Keratinocyte (primary cell): ENCODE results near the gene ZFP91. TPM values are rescaled to one million over a fixed set of nuclear protein-coding genes. Genes with fewer than 3 reads are reported as not detected.

Experiments used
- DNase-seq: peaks from one replicate; pipeline ENCODE4 v3.0.0-alpha.2; 2011; ENCODE audit warnings: low read depth, missing footprints, low spot score
- FAIRE-seq: peaks from 2 replicates; lab custom pipeline; 2011; peaks lifted over from hg19 to GRCh38; lab: Jason Lieb, UNC
- H2AFZ ChIP-seq: 2 replicates; pipeline ENCODE4 v1.6.0; 2012; ENCODE audit warnings: low read length, control low read depth, inconsistent platforms; ENCODE audit not compliant: control insufficient read depth
- H3K27ac ChIP-seq: 2 replicates; pipeline ENCODE4 v1.5.1; 2011; ENCODE audit warnings: low read length; ENCODE audit not compliant: control insufficient read depth, insufficient read depth
- H3K27me3 ChIP-seq: 3 replicates; pipeline ENCODE4 v1.6.0; 2011; ENCODE audit warnings: low read length; ENCODE audit not compliant: control insufficient read depth, insufficient read depth; ENCODE audit errors: extremely low read depth
- H3K36me3 ChIP-seq, 2 experiments: 2 replicates in 1 of 2; 3 replicates in 1 of 2; pipeline ENCODE4 v1.5.1; 2011; ENCODE audit warnings: low read length in 2 of 2, mild to moderate bottlenecking in 1 of 2; ENCODE audit not compliant: control insufficient read depth in 2 of 2, insufficient read depth in 2 of 2; ENCODE audit errors: extremely low read depth in 1 of 2
- H3K4me1 ChIP-seq: 3 replicates; pipeline ENCODE4 v1.5.1; 2011; ENCODE audit warnings: low read length; ENCODE audit not compliant: control insufficient read depth, insufficient read depth; ENCODE audit errors: extremely low read depth
- H3K4me2 ChIP-seq: 3 replicates; pipeline ENCODE4 v1.6.0; 2011; ENCODE audit warnings: low read depth, low read length; ENCODE audit not compliant: control insufficient read depth, insufficient read depth; ENCODE audit errors: extremely low read depth
- H3K4me3 ChIP-seq, 3 experiments: fragments of 200-600 bp in 1 of 3; sonication (generic) in 1 of 3; 2 replicates in 2 of 3; 3 replicates in 1 of 3; pipeline ENCODE4 v1.5.1; 2011 to 2016; ENCODE audit warnings: low read length in 3 of 3, mild to moderate bottlenecking in 3 of 3, control low read depth in 2 of 3, inconsistent platforms in 1 of 3, low read depth in 1 of 3, mixed read lengths in 1 of 3, mixed run types in 1 of 3, moderate library complexity in 1 of 3; ENCODE audit not compliant: control insufficient read depth in 2 of 3, insufficient read depth in 2 of 3; ENCODE audit errors: extremely low read depth in 1 of 3
- H3K79me2 ChIP-seq: 2 replicates; pipeline ENCODE4 v1.6.0; 2012; ENCODE audit warnings: low read length; ENCODE audit not compliant: control insufficient read depth, insufficient read depth
- H3K9ac ChIP-seq: 3 replicates; pipeline ENCODE4 v1.6.0; 2011; ENCODE audit warnings: low read length; ENCODE audit not compliant: control insufficient read depth, insufficient read depth; ENCODE audit errors: extremely low read depth
- H3K9me1 ChIP-seq: 3 replicates; pipeline ENCODE4 v1.6.0; 2011; ENCODE audit warnings: low read length; ENCODE audit not compliant: control insufficient read depth, insufficient read depth; ENCODE audit errors: extremely low read depth
- H3K9me3 ChIP-seq: 2 replicates; pipeline ENCODE4 v1.5.1; 2012; ENCODE audit warnings: low read depth, low read length; ENCODE audit not compliant: control insufficient read depth
- H4K20me1 ChIP-seq: 3 replicates; pipeline ENCODE4 v1.6.0; 2011; ENCODE audit warnings: low read length; ENCODE audit not compliant: control insufficient read depth, insufficient read depth; ENCODE audit errors: extremely low read depth
- EZH2 ChIP-seq: IDR thresholded peaks from one replicate; pipeline ENCODE4 v1.6.1; 2012; ENCODE audit warnings: inconsistent platforms, mild to moderate bottlenecking, low read length, moderate library complexity
- dilution Hi-C: fragments of 300-500 bp; cut with MboI; formaldehyde crosslinking; loops from one replicate; pipeline ENCODE4 v1.7.0; 2020; ENCODE audit warnings: low sequenced_read_pairs; ENCODE audit not compliant: extremely low pct_ligation_motif_present
- polyA plus RNA-seq, 5 experiments: library from polyadenylated mRNA; depleted of rRNA in 3 of 5; stranded (reverse) in 3 of 5; stranded (forward) in 1 of 5; unstranded in 1 of 5; fragments of >200 nt; gene quantifications; 1 replicate in 1 of 5; 2 replicates in 3 of 5; 3 replicates in 1 of 5; pipeline versions ENCODE4 v1.2.1 to v1.2.3, GENCODE V29; 2011 to 2012; ENCODE audit warnings: missing spikeins in 2 of 5, low read depth in 1 of 5, low replicate concordance in 1 of 5
- TF ChIP-seq, protein P1 (sequence below), 3 experiments: IDR thresholded peaks in 1 of 3; conservative IDR thresholded peaks in 1 of 3; optimal IDR thresholded peaks in 1 of 3; 2 replicates in 2 of 3; 3 replicates in 1 of 3; pipeline versions ENCODE3 to v1.5.1; 2011; ENCODE audit warnings: low read length in 3 of 3, mild to moderate bottlenecking in 3 of 3, moderate library complexity in 2 of 3, control low read depth in 1 of 3, inconsistent platforms in 1 of 3; ENCODE audit not compliant: insufficient read depth in 2 of 3; ENCODE audit errors: extremely low read depth in 1 of 3

ZFP91 gene
- polyA plus RNA-seq, 1 donor (not counting 4 experiments of a cell fraction or from before 2014, with no cell fraction given) = 45.6 TPM

DNA sequence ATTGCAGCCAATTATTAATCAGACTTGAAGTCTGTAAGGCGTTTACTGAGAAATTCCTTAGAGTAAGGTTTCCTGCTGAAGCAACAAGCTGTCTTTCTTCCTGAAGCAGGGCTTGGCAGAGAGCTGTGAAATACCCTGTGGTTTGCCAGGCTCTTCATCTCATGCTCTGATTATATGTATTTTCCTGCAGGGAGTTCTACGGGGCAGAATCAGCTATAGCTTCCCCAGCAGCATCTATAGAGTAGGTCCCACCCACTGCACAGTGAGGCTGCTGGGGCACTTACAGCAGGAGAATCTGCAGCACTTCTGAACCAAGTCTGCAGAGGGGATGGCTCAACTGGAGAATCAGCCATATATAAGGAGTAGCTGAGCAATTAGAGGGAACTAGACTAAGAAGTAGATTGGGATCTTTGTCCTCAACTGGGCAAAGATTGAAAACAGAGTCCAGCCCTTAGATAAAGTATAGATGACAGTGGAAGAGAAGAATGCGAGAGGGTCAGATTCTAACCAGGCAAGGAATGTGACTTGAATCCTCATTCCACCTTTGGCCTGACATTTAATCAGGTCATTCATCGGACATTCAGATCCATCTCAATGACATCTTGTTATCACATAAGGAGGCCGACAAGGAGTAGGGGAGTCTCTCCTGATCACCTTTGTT lies 81.2 kb downstream of the ZFP91 start:
- Histone ChIP-seq H3K27ac (no peak overlapping the region), H3K4me2 (no peak overlapping the region)
- no peak for FAIRE-seq

More for the DNA sequence above, 81.2 kb downstream of the ZFP91 start:
- Histone ChIP-seq H3K27me3 (no peaks in the 10 kb centered on the region), H3K9me1 (no peaks in the 10 kb centered on the region), H3K4me1 (peaks cover 13% of the 10 kb centered on the region), H3K9ac (no peak overlapping the region), H3K79me2 (no peaks in the 10 kb centered on the region), H3K4me3 (no peak overlapping the region), H4K20me1 (no peaks in the 10 kb centered on the region), H3K9me3 (no peaks in the 10 kb centered on the region), H2AFZ (no peak overlapping the region), H3K36me3 (no peaks in the 10 kb centered on the region)
- DNase-seq = no peak
- TF ChIP-seq, protein P1, sequence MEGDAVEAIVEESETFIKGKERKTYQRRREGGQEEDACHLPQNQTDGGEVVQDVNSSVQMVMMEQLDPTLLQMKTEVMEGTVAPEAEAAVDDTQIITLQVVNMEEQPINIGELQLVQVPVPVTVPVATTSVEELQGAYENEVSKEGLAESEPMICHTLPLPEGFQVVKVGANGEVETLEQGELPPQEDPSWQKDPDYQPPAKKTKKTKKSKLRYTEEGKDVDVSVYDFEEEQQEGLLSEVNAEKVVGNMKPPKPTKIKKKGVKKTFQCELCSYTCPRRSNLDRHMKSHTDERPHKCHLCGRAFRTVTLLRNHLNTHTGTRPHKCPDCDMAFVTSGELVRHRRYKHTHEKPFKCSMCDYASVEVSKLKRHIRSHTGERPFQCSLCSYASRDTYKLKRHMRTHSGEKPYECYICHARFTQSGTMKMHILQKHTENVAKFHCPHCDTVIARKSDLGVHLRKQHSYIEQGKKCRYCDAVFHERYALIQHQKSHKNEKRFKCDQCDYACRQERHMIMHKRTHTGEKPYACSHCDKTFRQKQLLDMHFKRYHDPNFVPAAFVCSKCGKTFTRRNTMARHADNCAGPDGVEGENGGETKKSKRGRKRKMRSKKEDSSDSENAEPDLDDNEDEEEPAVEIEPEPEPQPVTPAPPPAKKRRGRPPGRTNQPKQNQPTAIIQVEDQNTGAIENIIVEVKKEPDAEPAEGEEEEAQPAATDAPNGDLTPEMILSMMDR (optimal IDR thresholded peaks at IDR 0.05 in 1 of 3, IDR thresholded peaks at IDR 0.05 in 1 of 3, conservative IDR thresholded peaks at IDR 0.05 in 1 of 3; ENCODE audit: extremely low read depth in 1 of 3, insufficient read depth in 2 of 3, low read length in 3 of 3) = no peak
- TF ChIP-seq EZH2 = no peak
- dilution Hi-C loops = no loop called here

Other genes with a start within 250 kb of the ZFP91 start
- not detected in 3 replicates for gene OR5B17, start 220.0 kb upstream of the ZFP91 start, polyA plus RNA-seq
- gene OR5B3, start 172.2 kb upstream of the ZFP91 start, polyA plus RNA-seq = not detected in 3 replicates
- gene OR5B2, start 150.9 kb upstream of the ZFP91 start, polyA plus RNA-seq = not detected in 3 replicates
- not detected in 3 replicates for gene OR5B12, start 136.8 kb upstream of the ZFP91 start, polyA plus RNA-seq
- gene OR5B21, start 71.0 kb upstream of the ZFP91 start, polyA plus RNA-seq = 0.06 to 0.21 TPM (median 0.09 TPM) in 3 replicates
- gene LPXN, start 3.2 kb upstream of the ZFP91 start, polyA plus RNA-seq = 83.9 to 147 TPM (median 92.5 TPM) in 3 replicates
- 0.96 to 1.9 TPM (median 1.3 TPM) in 3 replicates for gene CNTF, start 43.6 kb downstream of the ZFP91 start, polyA plus RNA-seq
- gene GLYAT, start 152.9 kb downstream of the ZFP91 start, polyA plus RNA-seq = 0.10 to 0.17 TPM in 2 of 3 replicates, not detected in the other